Vagina (tissue), 2 donors: ENCODE data around the gene ZNF117. TPM values are rescaled to one million over a fixed set of nuclear protein-coding genes. Genes with fewer than 3 reads are reported as not detected.

Source experiments
- DNase-seq, 2 donors: peaks; one replicate each; pipeline ENCODE4 v3.0.0-alpha.2; 2017; ENCODE audit errors: extremely low spot score in 2 of 2
- H3K27ac ChIP-seq: fragments of 200-600 bp; sonication (generic); one replicate; pipeline ENCODE4 v1.5.1; 2019
- H3K27me3 ChIP-seq: fragments of 200-600 bp; sonication (generic); one replicate; pipeline ENCODE4 v1.5.1; 2019
- H3K36me3 ChIP-seq, 2 donors: fragments of 200-600 bp; sonication (generic); one replicate each; pipeline ENCODE4 v1.5.1; 2017 to 2019
- H3K4me1 ChIP-seq: fragments of 200-600 bp; sonication (generic); one replicate; pipeline ENCODE4 v1.5.1; 2019
- H3K4me3 ChIP-seq, 2 donors: fragments of 200-600 bp; sonication (generic); 1 replicate in 1 of 2; 2 replicates in 1 of 2; pipeline ENCODE4 v1.5.1; 2016 to 2019
- H3K9me3 ChIP-seq: fragments of 200-600 bp; sonication (generic); one replicate; pipeline ENCODE4 v1.5.1; 2019
- CTCF ChIP-seq, 3 experiments: fragments of 450-650 bp in 2 of 3; fragments of 200-600 bp in 1 of 3; sonication (generic) in 1 of 3; IDR thresholded peaks; one replicate each; pipeline ENCODE4 v1.5.1; 2017 to 2019; ENCODE audit warnings: antibody characterized with exemption in 3 of 3, mild to moderate bottlenecking in 2 of 3, moderate library complexity in 2 of 3
- POLR2A ChIP-seq, 2 donors: fragments of 450-650 bp; IDR thresholded peaks; one replicate each; pipeline ENCODE4 v1.6.1; 2017; ENCODE audit warnings: antibody characterized with exemption in 2 of 2, mild to moderate bottlenecking in 2 of 2, moderate library complexity in 2 of 2
- POLR2AphosphoS5 ChIP-seq, 2 donors: sonication (generic); formaldehyde crosslinking; IDR thresholded peaks; one replicate each; pipeline ENCODE4 v1.9.0; 2017; ENCODE audit warnings: antibody characterized with exemption in 2 of 2, mild to moderate bottlenecking in 2 of 2, low read depth in 1 of 2; ENCODE audit not compliant: insufficient read depth in 1 of 2
- intact Hi-C: fragments of 100-400 bp; cut with DNase I; formaldehyde crosslinking; loops from one replicate; pipeline ENCODE4 v1.15.1; 2023
- total RNA-seq: library from RNA; depleted of rRNA; stranded (reverse); fragments of >200 nt; gene quantifications from one replicate; pipeline ENCODE4 v1.2.3, GENCODE V29; 2016

The ZNF117 gene
- total RNA-seq, 1 donor from 2014 or later, result 18.2 TPM

- DNase-seq, result no peak
- Histone ChIP-seq H3K4me3 (no peak overlapping the region), H3K27ac (no peak overlapping the region), H3K9me3 (peaks cover 9% of the 10 kb centered on the region), H3K36me3 (peaks cover 0 to 20% of the 10 kb centered on the region in 2 donors), H3K4me1 (peaks cover 24% of the 10 kb centered on the region), H3K27me3 (no peaks in the 10 kb centered on the region)
- TF ChIP-seq POLR2AphosphoS5 (IDR thresholded peaks at IDR 0.05; ENCODE audit: insufficient read depth in 1 of 2, low read depth in 1 of 2), result no peak
- no peak for TF ChIP-seq CTCF (IDR thresholded peaks at IDR 0.05)
- TF ChIP-seq POLR2A (IDR thresholded peaks at IDR 0.05), result no peak
- intact Hi-C loops, result no loop called here
Measured at GRCh38 chr7:64999165-65000004, 8.5 kb upstream of the ZNF117 start.

GRCh38 chr7:64998865-64999164 lies 8.0 kb upstream of the ZNF117 start:
- Histone ChIP-seq H3K4me3 (no peak overlapping the region), H3K27ac (no peak overlapping the region), H3K36me3 (peaks cover 0 to 20% of the 10 kb centered on the region in 2 donors), H3K27me3 (no peaks in the 10 kb centered on the region), H3K4me1 (peaks cover 19% of the 10 kb centered on the region), H3K9me3 (peaks cover 12% of the 10 kb centered on the region)
- intact Hi-C loops, result no loop called here
- no peak for DNase-seq
- TF ChIP-seq POLR2AphosphoS5 (IDR thresholded peaks at IDR 0.05; ENCODE audit: insufficient read depth in 1 of 2, low read depth in 1 of 2) (no peak), POLR2A (IDR thresholded peaks at IDR 0.05) (no peak), CTCF (IDR thresholded peaks at IDR 0.05) (no peak)

- Histone ChIP-seq H3K36me3 (peaks cover 0 to 20% of the 10 kb centered on the region in 2 donors), H3K9me3 (peaks cover 12% of the 10 kb centered on the region), H3K27ac (no peak overlapping the region), H3K4me3 (no peak overlapping the region), H3K27me3 (no peaks in the 10 kb centered on the region), H3K4me1 (peaks cover 10% of the 10 kb centered on the region)
- DNase-seq, result no peak
- peak in 1 of 2 donors; percentile 38 for TF ChIP-seq POLR2AphosphoS5 (IDR thresholded peaks at IDR 0.05; ENCODE audit: insufficient read depth in 1 of 2, low read depth in 1 of 2)
- TF ChIP-seq CTCF (IDR thresholded peaks at IDR 0.05), result no peak
- intact Hi-C loops, result no loop called here
Measured at GRCh38 chr7:64997927-64998391, 7.1 kb upstream of the ZNF117 start.

GRCh38 chr7:64997164-64997908 lies 6.5 kb upstream of the ZNF117 start:
- peaks cover 6% of the 10 kb centered on the region for H3K4me1 ChIP-seq
- H3K4me3 ChIP-seq, result no peak overlapping the region
- H3K27me3 ChIP-seq, result no peaks in the 10 kb centered on the region
- TF ChIP-seq CTCF (IDR thresholded peaks at IDR 0.05) (no peak), POLR2AphosphoS5 (IDR thresholded peaks at IDR 0.05; ENCODE audit: insufficient read depth in 1 of 2, low read depth in 1 of 2) (no peak), POLR2A (IDR thresholded peaks at IDR 0.05) (no peak)
- no peak overlapping the region for H3K27ac ChIP-seq
- DNase-seq, result no peak
- H3K9me3 ChIP-seq, result peaks cover 12% of the 10 kb centered on the region
- H3K36me3 ChIP-seq, result peaks cover 0 to 22% of the 10 kb centered on the region in 2 donors
- intact Hi-C loops, result no loop called here
